ENCODE data around the gene PTGFRN.

Gene PTGFRN

GRCh38 chr1:116944613-116945012 is 34.9 kb downstream of the PTGFRN start:
- no peak for DNase-seq (ENCODE audit: low read depth in 2 of 2)

GRCh38 chr1:116945421-116945820 is 35.7 kb downstream of the PTGFRN start:
- DNase-seq (ENCODE audit: low read depth in 2 of 2), result no peak

GRCh38 chr1:116945996-116946395 is 36.3 kb downstream of the PTGFRN start:
- no peak for DNase-seq (ENCODE audit: low read depth in 2 of 2)

GRCh38 chr1:116947092-116947860 is 37.6 kb downstream of the PTGFRN start:
- no peak for DNase-seq (ENCODE audit: low read depth in 2 of 2)

- DNase-seq (ENCODE audit: low read depth in 2 of 2), result no peak
Observed at GRCh38 chr1:116948046-116948445, 38.3 kb downstream of the PTGFRN start.

- DNase-seq (ENCODE audit: low read depth in 2 of 2), result no peak
Observed at GRCh38 chr1:116948642-116949041, 38.9 kb downstream of the PTGFRN start.

GRCh38 chr1:116949213-116949985 is 39.7 kb downstream of the PTGFRN start:
- no peak for DNase-seq (ENCODE audit: low read depth in 2 of 2)

- DNase-seq (ENCODE audit: low read depth in 2 of 2), result no peak
Observed at GRCh38 chr1:116950517-116951199, 40.9 kb downstream of the PTGFRN start.

GRCh38 chr1:116951200-116951935 is 41.7 kb downstream of the PTGFRN start:
- DNase-seq (ENCODE audit: low read depth in 2 of 2), result no peak

- no peak for DNase-seq (ENCODE audit: low read depth in 2 of 2)
Observed at GRCh38 chr1:116952738-116953275, 43.1 kb downstream of the PTGFRN start.

GRCh38 chr1:116954440-116954839 is 44.7 kb downstream of the PTGFRN start:
- DNase-seq (ENCODE audit: low read depth in 2 of 2), result no peak

GRCh38 chr1:116956378-116956777 is 46.7 kb downstream of the PTGFRN start:
- no peak for DNase-seq (ENCODE audit: low read depth in 2 of 2)

GRCh38 chr1:116957646-116958045 is 47.9 kb downstream of the PTGFRN start:
- no peak for DNase-seq (ENCODE audit: low read depth in 2 of 2)

GRCh38 chr1:116958110-116958509 is 48.4 kb downstream of the PTGFRN start:
- DNase-seq (ENCODE audit: low read depth in 2 of 2), result no peak

- DNase-seq (ENCODE audit: low read depth in 2 of 2), result no peak
Observed at GRCh38 chr1:116958977-116959376, 49.3 kb downstream of the PTGFRN start.

GRCh38 chr1:116961606-116962005 is 51.9 kb downstream of the PTGFRN start:
- DNase-seq (ENCODE audit: low read depth in 2 of 2), result no peak

GRCh38 chr1:116962987-116963639 is 53.4 kb downstream of the PTGFRN start:
- DNase-seq (ENCODE audit: low read depth in 2 of 2), result no peak

- DNase-seq (ENCODE audit: low read depth in 2 of 2), result no peak
Observed at GRCh38 chr1:116966791-116967190, 57.1 kb downstream of the PTGFRN start.

GRCh38 chr1:116968724-116969123 is 59.0 kb downstream of the PTGFRN start:
- no peak for DNase-seq (ENCODE audit: low read depth in 2 of 2)

- DNase-seq (ENCODE audit: low read depth in 2 of 2), result no peak
Observed at GRCh38 chr1:116971258-116971860, 61.6 kb downstream of the PTGFRN start.

Data from activated CD8-positive, alpha-beta memory T cell treated with anti-CD3 and anti-CD28 coated beads for 4 hours (primary cell).